ENCODE measurements around the gene STIM2. TPM values are rescaled to one million over a fixed set of nuclear protein-coding genes. Genes with fewer than 3 reads are reported as not detected.

STIM2 gene
- total and polyA plus RNA-seq, 2 donors (not counting 3 experiments of a cell fraction or from before 2014, with no cell fraction given), result 21.0 to 21.2 TPM

DNA sequence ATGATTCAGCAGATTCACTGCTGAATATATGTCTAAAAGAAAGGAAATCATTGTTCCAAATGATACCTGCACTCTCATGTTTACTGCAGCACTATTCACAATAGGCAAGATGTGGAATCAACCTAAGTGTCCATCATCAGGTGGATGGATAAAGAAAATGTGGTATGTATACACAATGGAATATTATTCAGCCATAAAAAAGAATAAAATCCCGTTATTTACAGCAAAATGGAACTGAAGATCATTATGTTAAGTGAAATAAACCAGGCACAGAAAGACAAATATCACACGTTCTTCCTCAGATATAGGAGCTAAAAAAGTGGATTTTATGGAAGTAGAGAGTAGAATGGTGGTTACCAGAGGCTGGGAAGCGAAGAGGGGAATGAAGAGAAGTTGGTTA lies 130.4 kb downstream of the STIM2 start:
- Histone ChIP-seq H3K79me2 (ENCODE audit: control insufficient read depth, insufficient read depth, low read length) (no peaks in the 10 kb centered on the region), H3K27me3 (ENCODE audit: control insufficient read depth in 2 of 2, insufficient read depth in 2 of 2, low read length in 2 of 2) (no peaks in the 10 kb centered on the region), H3K27ac (ENCODE audit: insufficient read depth, low read depth, low read length) (no peak overlapping the region), H3K36me3 (ENCODE audit: control insufficient read depth in 2 of 2, extremely low read depth in 1 of 2, insufficient read depth in 2 of 2, low read length in 2 of 2) (no peaks in the 10 kb centered on the region), H3K9me3 (replicated peaks; ENCODE audit: control insufficient read depth, insufficient read depth, low read length) (no peaks in the 10 kb centered on the region), H3K9me1 (replicated peaks; ENCODE audit: control insufficient read depth, extremely low read depth, insufficient read depth, low read length) (no peaks in the 10 kb centered on the region), H2AFZ (ENCODE audit: low read depth, low read length) (no peak overlapping the region), H3K9ac (replicated peaks; ENCODE audit: extremely low read depth, insufficient read depth, low read length) (no peak overlapping the region), H3K4me2 (ENCODE audit: insufficient read depth, low read length) (no peak overlapping the region), H3K4me1 (ENCODE audit: control insufficient read depth, extremely low read depth, insufficient read depth, low read length) (no peaks in the 10 kb centered on the region), H4K20me1 (replicated peaks; ENCODE audit: control insufficient read depth, extremely low read depth, insufficient read depth, low read length) (no peaks in the 10 kb centered on the region), H3K4me3 (replicated peaks in 1 of 3; ENCODE audit: insufficient read depth in 1 of 3, low read depth in 1 of 3, low read length in 3 of 3) (no peak overlapping the region)
- BruUV-seq (replicated peaks), result no TSS peak
- ChIA-PET CTCF (interaction anchor here (1.2 kb wide), 1 partner anchor 10 kb away, joined by 4 read pairs; no protein-coding TSS in a partner anchor), POLR2A (no interaction called here)
- DNase-seq (ENCODE audit: low read depth, low spot score) (no peak), FAIRE-seq (no peak)
- intact Hi-C loops (cut with micrococcal nuclease), result no loop called here
- dilution Hi-C loops (cut with MboI; ENCODE audit: extremely low pct_ligation_motif_present, low sequenced_read_pairs), result no loop called here
- TF ChIP-seq, protein P1, sequence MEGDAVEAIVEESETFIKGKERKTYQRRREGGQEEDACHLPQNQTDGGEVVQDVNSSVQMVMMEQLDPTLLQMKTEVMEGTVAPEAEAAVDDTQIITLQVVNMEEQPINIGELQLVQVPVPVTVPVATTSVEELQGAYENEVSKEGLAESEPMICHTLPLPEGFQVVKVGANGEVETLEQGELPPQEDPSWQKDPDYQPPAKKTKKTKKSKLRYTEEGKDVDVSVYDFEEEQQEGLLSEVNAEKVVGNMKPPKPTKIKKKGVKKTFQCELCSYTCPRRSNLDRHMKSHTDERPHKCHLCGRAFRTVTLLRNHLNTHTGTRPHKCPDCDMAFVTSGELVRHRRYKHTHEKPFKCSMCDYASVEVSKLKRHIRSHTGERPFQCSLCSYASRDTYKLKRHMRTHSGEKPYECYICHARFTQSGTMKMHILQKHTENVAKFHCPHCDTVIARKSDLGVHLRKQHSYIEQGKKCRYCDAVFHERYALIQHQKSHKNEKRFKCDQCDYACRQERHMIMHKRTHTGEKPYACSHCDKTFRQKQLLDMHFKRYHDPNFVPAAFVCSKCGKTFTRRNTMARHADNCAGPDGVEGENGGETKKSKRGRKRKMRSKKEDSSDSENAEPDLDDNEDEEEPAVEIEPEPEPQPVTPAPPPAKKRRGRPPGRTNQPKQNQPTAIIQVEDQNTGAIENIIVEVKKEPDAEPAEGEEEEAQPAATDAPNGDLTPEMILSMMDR (IDR thresholded peaks at IDR 0.05; ENCODE audit: extremely low read depth in 1 of 2, insufficient read depth in 1 of 2, low read depth in 1 of 2, low read length in 2 of 2), result no peak
- no peak for TF ChIP-seq GATA2 (IDR thresholded peaks at IDR 0.05; ENCODE audit: insufficient read depth, insufficient read length, low read depth, low read length)
- TF ChIP-seq POLR2AphosphoS5 (IDR thresholded peaks at IDR 0.05; ENCODE audit: insufficient read depth, low read depth, low read length), result no peak
- TF ChIP-seq JUN (IDR thresholded peaks at IDR 0.05; ENCODE audit: borderline replicate concordance, insufficient read depth, insufficient read length, low read depth), result no peak
- no peak for TF ChIP-seq EZH2 (IDR thresholded peaks at IDR 0.05; ENCODE audit: borderline replicate concordance, low read depth, low read length, severe bottlenecking)
- no peak for TF ChIP-seq POLR2A (IDR thresholded peaks at IDR 0.05; ENCODE audit: low read depth, low read length)
- TF ChIP-seq MYC (IDR thresholded peaks at IDR 0.05; ENCODE audit: low read depth, low read length), result no peak
- TF ChIP-seq, protein P2, sequence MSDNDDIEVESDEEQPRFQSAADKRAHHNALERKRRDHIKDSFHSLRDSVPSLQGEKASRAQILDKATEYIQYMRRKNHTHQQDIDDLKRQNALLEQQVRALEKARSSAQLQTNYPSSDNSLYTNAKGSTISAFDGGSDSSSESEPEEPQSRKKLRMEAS (IDR thresholded peaks at IDR 0.05; ENCODE audit: insufficient read depth, insufficient read length), result no peak
- TF ChIP-seq FOS (IDR thresholded peaks at IDR 0.05; ENCODE audit: borderline replicate concordance, insufficient read depth, low read length), result no peak

Data from endothelial cell of umbilical vein (primary cell).